Vagina (tissue), 2 donors: Measurements from ENCODE around the gene ZNF316. TPM values are rescaled to one million over a fixed set of nuclear protein-coding genes. Genes with fewer than 3 reads are reported as not detected.

Experiments used
- DNase-seq, 2 donors: peaks; one replicate each; pipeline ENCODE4 v3.0.0-alpha.2; 2017; ENCODE audit errors: extremely low spot score in 2 of 2
- H3K27ac ChIP-seq: fragments of 200-600 bp; sonication (generic); one replicate; pipeline ENCODE4 v1.5.1; 2019
- H3K27me3 ChIP-seq: fragments of 200-600 bp; sonication (generic); one replicate; pipeline ENCODE4 v1.5.1; 2019
- H3K36me3 ChIP-seq, 2 donors: fragments of 200-600 bp; sonication (generic); one replicate each; pipeline ENCODE4 v1.5.1; 2017 to 2019
- H3K4me1 ChIP-seq: fragments of 200-600 bp; sonication (generic); one replicate; pipeline ENCODE4 v1.5.1; 2019
- H3K4me3 ChIP-seq, 2 donors: fragments of 200-600 bp; sonication (generic); 1 replicate in 1 of 2; 2 replicates in 1 of 2; pipeline ENCODE4 v1.5.1; 2016 to 2019
- H3K9me3 ChIP-seq: fragments of 200-600 bp; sonication (generic); one replicate; pipeline ENCODE4 v1.5.1; 2019
- POLR2A ChIP-seq, 2 donors: fragments of 450-650 bp; IDR thresholded peaks; one replicate each; pipeline ENCODE4 v1.6.1; 2017; ENCODE audit warnings: antibody characterized with exemption in 2 of 2, mild to moderate bottlenecking in 2 of 2, moderate library complexity in 2 of 2
- POLR2AphosphoS5 ChIP-seq, 2 donors: sonication (generic); formaldehyde crosslinking; IDR thresholded peaks; one replicate each; pipeline ENCODE4 v1.9.0; 2017; ENCODE audit warnings: antibody characterized with exemption in 2 of 2, mild to moderate bottlenecking in 2 of 2, low read depth in 1 of 2; ENCODE audit not compliant: insufficient read depth in 1 of 2
- intact Hi-C: fragments of 100-400 bp; cut with DNase I; formaldehyde crosslinking; loops from one replicate; pipeline ENCODE4 v1.15.1; 2023
- total RNA-seq: library from RNA; depleted of rRNA; stranded (reverse); fragments of >200 nt; gene quantifications from one replicate; pipeline ENCODE4 v1.2.3, GENCODE V29; 2016
- TF ChIP-seq, protein P1 (sequence below), 3 experiments: fragments of 450-650 bp in 2 of 3; fragments of 200-600 bp in 1 of 3; sonication (generic) in 1 of 3; IDR thresholded peaks; one replicate each; pipeline ENCODE4 v1.5.1; 2017 to 2019; ENCODE audit warnings: antibody characterized with exemption in 3 of 3, mild to moderate bottlenecking in 2 of 3, moderate library complexity in 2 of 3

Gene ZNF316
- 25.5 TPM for total RNA-seq

- intact Hi-C loops = no loop called here
- peaks cover 0 to 12% of the 10 kb centered on the region in 2 donors for H3K36me3 ChIP-seq
- peak in 1 of 2 donors; percentile 36 for TF ChIP-seq POLR2A (IDR thresholded peaks at IDR 0.05)
- TF ChIP-seq POLR2AphosphoS5 (IDR thresholded peaks at IDR 0.05; ENCODE audit: insufficient read depth in 1 of 2, low read depth in 1 of 2) = peak in 1 of 2 donors; percentile 25
- TF ChIP-seq, protein P1, sequence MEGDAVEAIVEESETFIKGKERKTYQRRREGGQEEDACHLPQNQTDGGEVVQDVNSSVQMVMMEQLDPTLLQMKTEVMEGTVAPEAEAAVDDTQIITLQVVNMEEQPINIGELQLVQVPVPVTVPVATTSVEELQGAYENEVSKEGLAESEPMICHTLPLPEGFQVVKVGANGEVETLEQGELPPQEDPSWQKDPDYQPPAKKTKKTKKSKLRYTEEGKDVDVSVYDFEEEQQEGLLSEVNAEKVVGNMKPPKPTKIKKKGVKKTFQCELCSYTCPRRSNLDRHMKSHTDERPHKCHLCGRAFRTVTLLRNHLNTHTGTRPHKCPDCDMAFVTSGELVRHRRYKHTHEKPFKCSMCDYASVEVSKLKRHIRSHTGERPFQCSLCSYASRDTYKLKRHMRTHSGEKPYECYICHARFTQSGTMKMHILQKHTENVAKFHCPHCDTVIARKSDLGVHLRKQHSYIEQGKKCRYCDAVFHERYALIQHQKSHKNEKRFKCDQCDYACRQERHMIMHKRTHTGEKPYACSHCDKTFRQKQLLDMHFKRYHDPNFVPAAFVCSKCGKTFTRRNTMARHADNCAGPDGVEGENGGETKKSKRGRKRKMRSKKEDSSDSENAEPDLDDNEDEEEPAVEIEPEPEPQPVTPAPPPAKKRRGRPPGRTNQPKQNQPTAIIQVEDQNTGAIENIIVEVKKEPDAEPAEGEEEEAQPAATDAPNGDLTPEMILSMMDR (IDR thresholded peaks at IDR 0.05) = no peak
- H3K4me3 ChIP-seq = peak within 1 kb of the TSS; percentile 81 to 99
- no peaks in the 10 kb centered on the region for H3K27me3 ChIP-seq
- peaks cover 34% of the 10 kb centered on the region for H3K4me1 ChIP-seq
- no peaks in the 10 kb centered on the region for H3K9me3 ChIP-seq
- H3K27ac ChIP-seq = peak within 1 kb of the TSS; percentile 87
- DNase-seq = no peak
Measured at GRCh38 chr7:6636741-6637543, at the start of gene ZNF316. ZNF316 (plus strand) TSS chr7:6637318; CDS start chr7:6642410, 5,092 bp downstream.

DNA sequence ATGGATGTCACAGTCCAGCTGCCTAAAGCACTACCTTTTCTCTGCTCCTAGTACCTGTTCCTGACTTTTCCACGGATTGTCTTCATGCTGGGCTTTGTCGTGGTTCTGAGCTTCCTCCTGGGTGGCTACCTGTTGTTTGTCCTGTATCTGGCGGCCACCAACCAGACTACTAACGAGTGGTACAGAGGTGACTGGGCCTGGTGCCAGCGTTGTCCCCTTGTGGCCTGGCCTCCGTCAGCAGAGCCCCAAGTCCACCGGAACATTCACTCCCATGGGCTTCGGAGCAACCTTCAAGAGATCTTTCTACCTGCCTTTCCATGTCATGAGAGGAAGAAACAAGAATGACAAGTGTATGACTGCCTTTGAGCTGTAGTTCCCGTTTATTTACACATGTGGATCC is 48.6 kb upstream of the ZNF316 start:
- H3K9me3 ChIP-seq = no peaks in the 10 kb centered on the region
- H3K4me1 ChIP-seq = peaks cover 23% of the 10 kb centered on the region
- TF ChIP-seq, protein P1 (IDR thresholded peaks at IDR 0.05) = no peak
- TF ChIP-seq POLR2A (IDR thresholded peaks at IDR 0.05) (no peak), POLR2AphosphoS5 (IDR thresholded peaks at IDR 0.05; ENCODE audit: insufficient read depth in 1 of 2, low read depth in 1 of 2) (no peak)
- no peak overlapping the region for H3K4me3 ChIP-seq
- DNase-seq = no peak
- no peak overlapping the region for H3K27ac ChIP-seq
- no peaks in the 10 kb centered on the region for H3K27me3 ChIP-seq
- H3K36me3 ChIP-seq = peaks cover 0 to 48% of the 10 kb centered on the region in 2 donors
- intact Hi-C loops = no loop called here

DNA sequence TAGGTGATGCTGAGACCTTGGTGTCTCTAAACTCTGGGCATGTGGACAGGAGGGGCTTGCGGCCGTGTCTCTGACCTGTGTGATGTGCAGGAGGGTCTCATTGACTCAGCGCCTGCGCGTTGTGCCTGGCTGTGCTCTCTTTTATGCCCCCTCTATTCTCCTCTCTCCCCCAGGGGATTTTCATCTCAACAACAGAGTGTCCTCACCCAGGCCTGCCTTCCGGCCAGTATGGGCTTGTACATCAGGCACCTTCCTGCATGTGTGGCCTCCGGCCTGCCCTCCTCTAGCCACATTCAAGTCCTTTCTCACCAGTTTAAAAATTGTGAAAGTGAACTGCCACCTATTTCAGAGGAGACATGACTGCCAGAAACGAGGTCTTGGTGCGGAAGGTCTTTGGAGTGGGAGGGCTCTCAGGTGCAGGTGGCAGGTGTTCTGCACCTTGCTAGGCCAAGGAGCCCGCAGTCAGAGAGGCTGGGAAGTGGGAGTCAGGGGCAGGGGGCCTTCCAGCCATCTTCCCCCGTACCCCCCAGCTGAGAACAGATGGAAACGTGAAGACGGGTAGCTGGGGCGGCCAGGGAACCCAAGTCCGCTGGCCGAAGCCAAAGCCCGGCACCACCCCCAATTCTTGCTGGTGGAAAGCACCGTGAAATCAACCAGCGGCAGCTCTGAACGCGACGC is 47.8 kb upstream of the ZNF316 start:
- Histone ChIP-seq H3K27me3 (no peaks in the 10 kb centered on the region), H3K36me3 (peaks cover 0 to 48% of the 10 kb centered on the region in 2 donors)
- intact Hi-C loops = no loop called here

GRCh38 chr7:6589829-6590644 is 47.1 kb upstream of the ZNF316 start, which contains the start of gene INTS15:
INTS15 (plus strand) TSS chr7:6590021; CDS start chr7:6590284, 263 bp downstream.
- DNase-seq = no peak
- H3K36me3 ChIP-seq = peaks cover 0 to 47% of the 10 kb centered on the region in 2 donors
- peaks cover 23% of the 10 kb centered on the region for H3K4me1 ChIP-seq
- peak in 1 of 2 donors; percentile 49 for TF ChIP-seq POLR2A (IDR thresholded peaks at IDR 0.05)
- TF ChIP-seq, protein P1 (IDR thresholded peaks at IDR 0.05) = peak; percentile 38 to 90 (median 46)
- peak in 1 of 2 donors; percentile 41 for TF ChIP-seq POLR2AphosphoS5 (IDR thresholded peaks at IDR 0.05; ENCODE audit: insufficient read depth in 1 of 2, low read depth in 1 of 2)
- H3K27ac ChIP-seq = peak within 1 kb of the TSS; percentile 83
- intact Hi-C loops = no loop called here
- H3K4me3 ChIP-seq = peak within 1 kb of the TSS; percentile 70 to 74
- H3K9me3 ChIP-seq = no peaks in the 10 kb centered on the region
- H3K27me3 ChIP-seq = no peaks in the 10 kb centered on the region

More for the DNA sequence above, 47.8 kb upstream of the ZNF316 start:
- peak overlapping the region; percentile 70 to 74 for H3K4me3 ChIP-seq
- no peaks in the 10 kb centered on the region for H3K9me3 ChIP-seq
- peaks cover 23% of the 10 kb centered on the region for H3K4me1 ChIP-seq
- no peak for DNase-seq
- no peak for TF ChIP-seq POLR2A (IDR thresholded peaks at IDR 0.05)
- TF ChIP-seq, protein P1 (IDR thresholded peaks at IDR 0.05) = no peak
- TF ChIP-seq POLR2AphosphoS5 (IDR thresholded peaks at IDR 0.05; ENCODE audit: insufficient read depth in 1 of 2, low read depth in 1 of 2) = no peak
- H3K27ac ChIP-seq = no peak overlapping the region
